Ovary (tissue), 9 donors: Measurements from ENCODE around the gene LIMS2. TPM values are rescaled to one million over a fixed set of nuclear protein-coding genes. Genes with fewer than 3 reads are reported as not detected.

Source experiments
- DNase-seq, 5 donors: peaks; one replicate each; pipeline ENCODE4 v3.0.0-alpha.2; 2019 to 2020
- H3K27ac ChIP-seq, 2 donors: fragments of 200-600 bp; one replicate each; pipeline versions ENCODE4 v1.5.1 to v1.8.0; 2019 to 2022
- H3K27me3 ChIP-seq: fragments of 200-600 bp; one replicate; pipeline ENCODE4 v1.8.0; 2022
- H3K36me3 ChIP-seq: fragments of 200-600 bp; sonication (generic); one replicate; pipeline ENCODE4 v1.5.1; 2019
- H3K4me1 ChIP-seq: one replicate; pipeline ENCODE4 v1.8.1; 2013; ENCODE audit warnings: mild to moderate bottlenecking, moderate library complexity; ENCODE audit not compliant: insufficient read depth
- H3K4me3 ChIP-seq: fragments of 200-600 bp; sonication (generic); one replicate; pipeline ENCODE4 v1.5.1; 2017
- H3K9me3 ChIP-seq, 2 donors: fragments of 200-600 bp in 1 of 2; sonication (generic) in 1 of 2; one replicate each; pipeline versions ENCODE4 v1.5.1 to v1.8.1; 2013 to 2019; ENCODE audit warnings: mild to moderate bottlenecking in 1 of 2, moderate library complexity in 1 of 2
- EP300 ChIP-seq: sonication (generic); formaldehyde crosslinking; IDR thresholded peaks from one replicate; pipeline ENCODE4 v1.6.1; 2017; ENCODE audit warnings: antibody characterized with exemption
- POLR2A ChIP-seq: fragments of 450-650 bp; IDR thresholded peaks from one replicate; pipeline ENCODE4 v1.6.1; 2017; ENCODE audit warnings: antibody characterized with exemption, mild to moderate bottlenecking, moderate library complexity
- WGBS, 3 donors: extraction: QIAGEN DNeasy Blood & Tissue Kit in 1 of 3; methylation state at CpG; one replicate each; pipeline versions ENCODE4 v1.1.5 to v1.1.7; 2013 to 2017; 5-methylcytosine and 5-hydroxymethylcytosine counted together
- intact Hi-C, 4 donors: fragments of 100-400 bp; cut with DNase I; formaldehyde crosslinking; loops; one replicate each; pipeline versions ENCODE4 v1.11.0 to v1.15.1; 2022 to 2023
- polyA plus RNA-seq, 2 donors: library from polyadenylated mRNA; stranded (reverse); fragments of 200-250 nt in 1 of 2; fragments of 350-450 nt in 1 of 2; fragmentation: Illumina TruSeq in 1 of 2; extraction: RNeasy Lipid Tissue Mini Kit (QIAGEN cat#74804) in 1 of 2; gene quantifications; one replicate each; pipeline ENCODE4 v1.2.3, GENCODE V29; 2013 to 2014
- total RNA-seq, 7 donors: library from RNA; depleted of rRNA in 2 of 7; stranded (reverse); fragments of >200 nt in 2 of 7; fragmentation: NEBNext Ultra II Directional in 3 of 7; extraction: Animal tissue kit (Norgen Biotek cat#: 25700) in 3 of 7; gene quantifications; one replicate each; pipeline versions ENCODE4 v1.1.0 to v1.2.4, GENCODE V29; 2016 to 2023
- TF ChIP-seq, protein P1 (sequence below), 3 donors: fragments of 450-650 bp in 2 of 3; fragments of 200-600 bp in 1 of 3; IDR thresholded peaks; one replicate each; pipeline versions ENCODE4 v1.5.1 to v1.8.0; 2016 to 2022; ENCODE audit warnings: antibody characterized with exemption in 3 of 3, mild to moderate bottlenecking in 1 of 3
- donor health status: DM: no; HTN: no; CAD: no; lungs with moderate emphysema.
- donor health status: DM: no; HTN: no; CAD: no.
- donor health status: Bipolar disorder and iron deficiency.
- donor health status: DM: yes; HTN: yes; CAD: no.
- donor health status: DM: no; HTN: no; CAD: no.
- donor health status: DM: yes; HTN: yes; CAD: no.

Gene LIMS2
- total and polyA plus RNA-seq, 9 donors, result 3.8 to 70.4 (median 19.1) TPM

GRCh38 chr2:127646487-127647241, 28.7 kb downstream of the LIMS2 start:
- H3K4me3 ChIP-seq, result no peak overlapping the region
- DNase-seq, result no peak
- no peaks in the 10 kb centered on the region for H3K27me3 ChIP-seq
- H3K36me3 ChIP-seq, result no peaks in the 10 kb centered on the region
- no peaks in the 10 kb centered on the region for H3K4me1 ChIP-seq
- H3K27ac ChIP-seq, result no peak overlapping the region
- TF ChIP-seq POLR2A (no peak), EP300 (no peak)
- TF ChIP-seq, protein P1, sequence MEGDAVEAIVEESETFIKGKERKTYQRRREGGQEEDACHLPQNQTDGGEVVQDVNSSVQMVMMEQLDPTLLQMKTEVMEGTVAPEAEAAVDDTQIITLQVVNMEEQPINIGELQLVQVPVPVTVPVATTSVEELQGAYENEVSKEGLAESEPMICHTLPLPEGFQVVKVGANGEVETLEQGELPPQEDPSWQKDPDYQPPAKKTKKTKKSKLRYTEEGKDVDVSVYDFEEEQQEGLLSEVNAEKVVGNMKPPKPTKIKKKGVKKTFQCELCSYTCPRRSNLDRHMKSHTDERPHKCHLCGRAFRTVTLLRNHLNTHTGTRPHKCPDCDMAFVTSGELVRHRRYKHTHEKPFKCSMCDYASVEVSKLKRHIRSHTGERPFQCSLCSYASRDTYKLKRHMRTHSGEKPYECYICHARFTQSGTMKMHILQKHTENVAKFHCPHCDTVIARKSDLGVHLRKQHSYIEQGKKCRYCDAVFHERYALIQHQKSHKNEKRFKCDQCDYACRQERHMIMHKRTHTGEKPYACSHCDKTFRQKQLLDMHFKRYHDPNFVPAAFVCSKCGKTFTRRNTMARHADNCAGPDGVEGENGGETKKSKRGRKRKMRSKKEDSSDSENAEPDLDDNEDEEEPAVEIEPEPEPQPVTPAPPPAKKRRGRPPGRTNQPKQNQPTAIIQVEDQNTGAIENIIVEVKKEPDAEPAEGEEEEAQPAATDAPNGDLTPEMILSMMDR (IDR thresholded peaks at IDR 0.05), result no peak
- H3K9me3 ChIP-seq, result no peaks in the 10 kb centered on the region
- 86 to 92% (median 87%) methylated on average over 24 of the region's 24 CpGs for WGBS, 3 donors
- intact Hi-C loops, result loop anchor here in 1 of 4 donors (10.0 kb wide), 1 partner anchor 112 kb away; the partner anchor contains the start of gene MYO7B

DNA sequence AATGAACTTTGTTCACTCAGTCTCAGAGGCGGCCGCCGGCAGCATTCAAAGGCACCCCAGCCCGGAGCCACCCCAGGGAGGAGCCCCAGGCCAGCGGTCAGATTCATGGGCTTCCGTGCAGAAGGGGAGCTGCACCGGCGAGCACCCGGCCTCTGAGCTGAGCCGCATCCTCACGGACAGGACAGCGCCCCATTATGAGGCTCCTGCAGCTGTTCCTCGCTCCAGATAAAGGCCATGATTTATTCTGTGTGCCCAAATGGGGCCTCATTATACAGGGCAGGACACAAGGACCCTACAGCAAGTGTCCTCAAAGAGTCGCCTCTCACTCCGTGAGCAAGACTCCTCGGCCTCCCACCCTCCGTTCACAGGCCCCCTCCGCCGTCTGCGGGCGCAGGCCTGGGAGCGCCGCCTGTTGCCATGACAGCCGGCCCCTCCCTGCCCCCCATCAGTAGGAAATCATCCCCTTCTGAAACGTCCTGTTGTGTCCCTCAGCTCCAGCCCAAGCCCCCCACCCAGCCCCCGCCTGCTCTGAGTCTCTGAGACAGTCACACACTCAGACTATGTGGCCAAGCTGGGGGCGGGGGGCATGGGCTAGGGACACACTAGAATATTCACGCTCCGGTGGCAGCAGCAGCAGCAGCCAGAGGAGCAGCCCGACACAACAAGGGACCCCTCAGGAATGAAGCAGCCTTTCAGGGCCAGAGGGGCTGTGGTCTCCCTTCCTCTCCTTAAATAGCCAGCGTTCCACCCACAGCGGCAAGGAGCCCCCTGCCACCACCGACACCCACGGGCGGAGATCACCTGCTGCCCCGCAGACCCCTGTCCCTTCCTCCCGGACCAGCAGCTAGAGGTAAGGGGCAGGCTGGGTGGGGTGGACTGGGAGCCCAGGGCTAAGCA, 29.7 kb downstream of the LIMS2 start, which contains the start of gene GPR17:
GPR17 (plus strand) TSS at position 759 of the 897 bp plus-strand sequence. CDS start 4,583 bp downstream, outside the sequence.
- Histone ChIP-seq H3K4me1 (no peaks in the 10 kb centered on the region), H3K36me3 (no peaks in the 10 kb centered on the region), H3K4me3 (no peak within 1 kb of the TSS), H3K27me3 (no peaks in the 10 kb centered on the region), H3K9me3 (no peaks in the 10 kb centered on the region), H3K27ac (no peak within 1 kb of the TSS)
- intact Hi-C loops, result loop anchor here in 1 of 4 donors (10.0 kb wide), 1 partner anchor 111 kb away; the partner anchor contains the start of gene MYO7B
- no peak for TF ChIP-seq EP300
- TF ChIP-seq, protein P1 (IDR thresholded peaks at IDR 0.05), result no peak
- no peak for TF ChIP-seq POLR2A
- 84 to 87% (median 86%) methylated on average over 37 of the region's 37 CpGs for WGBS, 3 donors
- no peak for DNase-seq

GRCh38 chr2:127645026-127645394, 30.3 kb downstream of the LIMS2 start:
- Histone ChIP-seq H3K36me3 (no peaks in the 10 kb centered on the region), H3K4me1 (no peaks in the 10 kb centered on the region), H3K4me3 (no peak overlapping the region), H3K27ac (no peak overlapping the region), H3K27me3 (no peaks in the 10 kb centered on the region), H3K9me3 (no peaks in the 10 kb centered on the region)
- TF ChIP-seq POLR2A (no peak), EP300 (no peak)
- TF ChIP-seq, protein P1 (IDR thresholded peaks at IDR 0.05), result no peak
- WGBS, 3 donors, result 67 to 91% (median 87%) methylated on average over 1 of the region's 1 CpG
- intact Hi-C loops, result loop anchor here in 1 of 4 donors (10.0 kb wide), 1 partner anchor 110 kb away; the partner anchor contains the start of gene MYO7B
- no peak for DNase-seq
